Gastrocnemius medialis (tissue), 4 donors: ENCODE results near the gene TADA1. TPM values are rescaled to one million over a fixed set of nuclear protein-coding genes. Genes with fewer than 3 reads are reported as not detected.

Experiments used
- ATAC-seq, 2 donors: fragments of 150-250 bp; one replicate each; pipeline ENCODE4 v1.9.1; 2016
- DNase-seq, 2 donors: peaks; one replicate each; pipeline ENCODE4 v3.0.0-alpha.2; 2019
- H3K27ac ChIP-seq, 4 donors: fragments of 200-600 bp; sonication (generic); 1 replicate in 1 of 4; 2 replicates in 3 of 4; pipeline ENCODE4 v1.5.1; 2016 to 2018; ENCODE audit warnings: mild to moderate bottlenecking in 2 of 4, moderate library complexity in 1 of 4
- H3K27me3 ChIP-seq, 3 donors: fragments of 200-600 bp; sonication (generic) in 2 of 3; 1 replicate in 1 of 3; 2 replicates in 2 of 3; pipeline versions ENCODE4 v1.5.1 to v1.6.0; 2016 to 2019; ENCODE audit warnings: mild to moderate bottlenecking in 1 of 3, moderate library complexity in 1 of 3
- H3K36me3 ChIP-seq, 2 donors: fragments of 200-600 bp; sonication (generic) in 1 of 2; one replicate each; pipeline ENCODE4 v1.5.1; 2017 to 2018
- H3K4me1 ChIP-seq, 2 donors: fragments of 200-600 bp; sonication (generic) in 1 of 2; one replicate each; pipeline ENCODE4 v1.5.1; 2016 to 2017; ENCODE audit warnings: mild to moderate bottlenecking in 2 of 2
- H3K4me3 ChIP-seq, 4 donors: fragments of 200-600 bp; sonication (generic) in 3 of 4; 1 replicate in 1 of 4; 2 replicates in 3 of 4; pipeline ENCODE4 v1.5.1; 2016 to 2019; ENCODE audit warnings: mild to moderate bottlenecking in 2 of 4
- H3K9me3 ChIP-seq, 3 donors: fragments of 200-600 bp; sonication (generic) in 2 of 3; 1 replicate in 1 of 3; 2 replicates in 2 of 3; pipeline ENCODE4 v1.5.1; 2016 to 2019
- POLR2A ChIP-seq, 2 donors: fragments of 450-650 bp; IDR thresholded peaks; one replicate each; pipeline ENCODE4 v1.6.1; 2017; ENCODE audit warnings: antibody characterized with exemption in 2 of 2, mild to moderate bottlenecking in 2 of 2, moderate library complexity in 2 of 2
- in situ Hi-C, 4 donors: fragments of 200-750 bp; cut with MboI; loops; one replicate each; pipeline versions ENCODE4 v1.15.0 to v1.8.0; 2017; ENCODE audit warnings: low sequenced_read_pairs in 4 of 4
- intact Hi-C: fragments of 100-400 bp; cut with DNase I; formaldehyde crosslinking; loops from one replicate; pipeline ENCODE4 v1.15.1; 2023; ENCODE audit warnings: low total_unique reads
- total RNA-seq, 4 donors: library from RNA; depleted of rRNA; stranded (reverse); fragments of >200 nt; gene quantifications; one replicate each; pipeline versions ENCODE4 v1.1.0 to v1.2.3, GENCODE V29; 2016
- TF ChIP-seq, protein P1 (sequence below), 5 experiments: fragments of 450-650 bp in 3 of 5; fragments of 200-600 bp in 2 of 5; sonication (generic) in 2 of 5; IDR thresholded peaks in 4 of 5; conservative IDR thresholded peaks in 1 of 5; 1 replicate in 4 of 5; 2 replicates in 1 of 5; pipeline ENCODE4 v1.5.1; 2016 to 2019; ENCODE audit warnings: antibody characterized with exemption in 5 of 5, mild to moderate bottlenecking in 3 of 5, moderate library complexity in 3 of 5

The TADA1 gene
- total RNA-seq, 4 donors from 2014 or later: 8.7 to 11.8 (median 10.0) TPM

DNA sequence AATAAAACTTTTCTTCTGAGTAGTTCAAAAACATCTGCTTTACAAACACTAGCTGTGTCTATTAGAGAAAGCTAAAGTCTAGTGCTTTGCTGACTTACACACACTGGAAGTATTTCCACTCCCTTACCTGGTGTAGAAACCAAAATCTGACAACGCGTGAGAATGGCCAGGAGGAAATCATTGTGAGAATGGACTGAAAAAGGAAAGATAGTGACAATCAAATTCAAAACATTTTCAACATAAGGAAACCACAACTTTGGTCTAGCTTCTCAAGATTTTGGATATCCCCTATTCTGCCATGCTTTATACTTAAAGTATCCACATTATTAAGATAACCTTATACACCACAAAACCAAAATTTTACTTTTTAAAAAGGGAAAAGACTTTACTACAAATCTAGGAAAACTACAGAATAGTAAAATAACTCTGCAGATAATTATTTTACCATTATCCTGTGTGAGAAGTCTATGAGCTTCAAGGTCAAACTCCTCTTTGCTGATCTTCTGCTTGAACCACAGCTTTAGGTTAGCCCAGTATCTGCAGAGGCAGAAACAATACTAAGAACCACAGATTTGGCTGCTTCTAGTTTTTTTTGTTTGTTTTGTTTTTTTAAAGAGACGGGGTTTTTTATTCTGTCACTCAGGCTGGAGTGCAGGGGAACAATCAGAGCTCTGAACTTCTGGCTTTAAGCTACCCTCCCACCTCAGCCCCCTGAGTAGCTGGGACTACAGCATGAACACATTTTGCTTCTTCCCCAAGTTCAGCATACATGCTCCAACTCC lies 6.6 kb downstream of the TADA1 start:
- H3K4me3 ChIP-seq: no peak overlapping the region

DNA sequence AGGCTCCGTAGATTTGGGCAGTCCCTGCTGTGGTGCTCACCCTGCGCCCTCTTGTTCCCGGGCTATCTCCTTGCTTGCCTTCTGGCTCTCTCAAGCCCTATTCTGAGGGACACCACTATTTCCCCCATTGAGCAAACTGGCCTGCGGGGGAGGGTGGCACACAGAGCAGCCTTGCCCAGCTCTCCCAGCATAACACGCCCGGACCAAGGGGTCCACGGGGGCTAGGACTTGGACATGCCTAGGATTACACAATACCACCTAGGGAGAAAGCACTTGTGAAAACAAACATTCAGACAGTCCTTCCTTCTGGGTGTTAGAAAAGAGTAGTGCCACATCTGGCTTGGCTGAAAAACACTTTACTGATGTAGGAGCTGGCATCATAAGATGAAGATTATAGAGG lies 7.4 kb downstream of the TADA1 start:
- peaks cover 2 to 10% of the 10 kb centered on the region in 2 donors for H3K4me1 ChIP-seq
- H3K27me3 ChIP-seq: no peaks in the 10 kb centered on the region
- DNase-seq: no peak
- H3K9me3 ChIP-seq: no peaks in the 10 kb centered on the region
- intact Hi-C loops (no loop called here), in situ Hi-C loops (no loop called here)
- no peak overlapping the region for H3K4me3 ChIP-seq
- ATAC-seq: no peak
- no peak overlapping the region for H3K27ac ChIP-seq
- H3K36me3 ChIP-seq: peaks cover 0 to 34% of the 10 kb centered on the region in 2 donors
- TF ChIP-seq POLR2A (IDR thresholded peaks at IDR 0.05): no peak
- TF ChIP-seq, protein P1, sequence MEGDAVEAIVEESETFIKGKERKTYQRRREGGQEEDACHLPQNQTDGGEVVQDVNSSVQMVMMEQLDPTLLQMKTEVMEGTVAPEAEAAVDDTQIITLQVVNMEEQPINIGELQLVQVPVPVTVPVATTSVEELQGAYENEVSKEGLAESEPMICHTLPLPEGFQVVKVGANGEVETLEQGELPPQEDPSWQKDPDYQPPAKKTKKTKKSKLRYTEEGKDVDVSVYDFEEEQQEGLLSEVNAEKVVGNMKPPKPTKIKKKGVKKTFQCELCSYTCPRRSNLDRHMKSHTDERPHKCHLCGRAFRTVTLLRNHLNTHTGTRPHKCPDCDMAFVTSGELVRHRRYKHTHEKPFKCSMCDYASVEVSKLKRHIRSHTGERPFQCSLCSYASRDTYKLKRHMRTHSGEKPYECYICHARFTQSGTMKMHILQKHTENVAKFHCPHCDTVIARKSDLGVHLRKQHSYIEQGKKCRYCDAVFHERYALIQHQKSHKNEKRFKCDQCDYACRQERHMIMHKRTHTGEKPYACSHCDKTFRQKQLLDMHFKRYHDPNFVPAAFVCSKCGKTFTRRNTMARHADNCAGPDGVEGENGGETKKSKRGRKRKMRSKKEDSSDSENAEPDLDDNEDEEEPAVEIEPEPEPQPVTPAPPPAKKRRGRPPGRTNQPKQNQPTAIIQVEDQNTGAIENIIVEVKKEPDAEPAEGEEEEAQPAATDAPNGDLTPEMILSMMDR (IDR thresholded peaks at IDR 0.05 in 4 of 5, conservative IDR thresholded peaks at IDR 0.05 in 1 of 5): no peak

More for the DNA sequence above, 6.6 kb downstream of the TADA1 start:
- Histone ChIP-seq H3K27me3 (no peaks in the 10 kb centered on the region), H3K4me1 (peaks cover 3 to 18% of the 10 kb centered on the region in 2 donors), H3K27ac (no peak overlapping the region), H3K9me3 (no peaks in the 10 kb centered on the region), H3K36me3 (peaks cover 0 to 25% of the 10 kb centered on the region in 2 donors)
- DNase-seq: no peak
- in situ Hi-C loops (loop anchor here in 1 of 4 donors (5.0 kb wide), 1 partner anchor 32 kb away; the partner anchor contains the start of gene POGK), intact Hi-C loops (no loop called here)
- TF ChIP-seq, protein P1 (IDR thresholded peaks at IDR 0.05 in 4 of 5, conservative IDR thresholded peaks at IDR 0.05 in 1 of 5): no peak
- no peak for TF ChIP-seq POLR2A (IDR thresholded peaks at IDR 0.05)
- ATAC-seq: no peak

DNA sequence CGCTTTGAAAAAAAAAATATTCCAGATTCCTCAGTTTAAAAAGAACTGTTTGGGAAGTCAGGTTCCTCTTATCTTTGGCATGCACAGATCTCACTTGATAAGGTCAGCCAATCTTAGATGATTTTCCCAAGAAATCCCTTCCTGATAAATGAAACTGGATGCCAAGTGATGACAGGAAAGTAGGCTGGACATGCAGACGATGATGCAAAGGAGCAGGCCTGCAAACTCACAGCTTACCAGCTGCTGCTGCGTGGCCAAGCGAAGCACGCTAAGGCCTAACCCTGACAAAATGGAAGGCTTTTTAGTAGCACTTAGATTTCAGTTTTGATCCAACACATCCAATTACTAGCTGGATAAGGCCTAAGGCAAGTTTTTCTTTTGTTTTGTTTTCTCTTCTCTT lies 10.1 kb downstream of the TADA1 start:
- no peak overlapping the region for H3K4me3 ChIP-seq
- H3K27ac ChIP-seq: no peak overlapping the region
- H3K36me3 ChIP-seq: peaks cover 0 to 59% of the 10 kb centered on the region in 2 donors
- TF ChIP-seq, protein P1 (IDR thresholded peaks at IDR 0.05 in 4 of 5, conservative IDR thresholded peaks at IDR 0.05 in 1 of 5): no peak
- no peak for TF ChIP-seq POLR2A (IDR thresholded peaks at IDR 0.05)
- intact Hi-C loops: no loop called here
- ATAC-seq (no peak), DNase-seq (no peak)
- H3K4me1 ChIP-seq: peaks cover 0 to 1% of the 10 kb centered on the region in 2 donors
- no peaks in the 10 kb centered on the region for H3K27me3 ChIP-seq
- in situ Hi-C loops: no loop called here
- no peaks in the 10 kb centered on the region for H3K9me3 ChIP-seq

DNA sequence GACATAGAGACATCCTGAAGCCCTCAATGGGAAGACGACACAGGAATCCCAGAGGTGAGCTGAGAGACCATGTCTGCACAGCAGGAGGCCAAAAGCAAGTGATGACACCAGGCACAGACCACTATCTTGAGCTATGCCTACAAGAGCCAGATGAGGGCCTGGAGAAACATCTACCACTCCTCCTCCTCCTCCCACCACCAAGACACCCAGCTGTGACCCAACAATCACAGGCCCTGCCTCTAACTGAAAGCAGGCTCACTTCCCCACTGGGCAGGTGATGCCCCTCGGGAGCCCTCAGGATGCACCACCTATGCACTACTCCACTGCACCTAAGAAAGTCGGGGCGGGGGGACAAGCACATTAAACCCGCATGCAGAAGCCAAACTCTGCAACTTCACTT lies 16.5 kb downstream of the TADA1 start:
- no peaks in the 10 kb centered on the region for H3K4me1 ChIP-seq
- no peak overlapping the region for H3K27ac ChIP-seq
- no peak overlapping the region for H3K4me3 ChIP-seq
- TF ChIP-seq, protein P1 (IDR thresholded peaks at IDR 0.05 in 4 of 5, conservative IDR thresholded peaks at IDR 0.05 in 1 of 5): no peak
- TF ChIP-seq POLR2A (IDR thresholded peaks at IDR 0.05): no peak
- no peaks in the 10 kb centered on the region for H3K9me3 ChIP-seq
- H3K36me3 ChIP-seq: peaks cover 0 to 84% of the 10 kb centered on the region in 2 donors
- in situ Hi-C loops (no loop called here), intact Hi-C loops (no loop called here)
- ATAC-seq (no peak), DNase-seq (no peak)
- no peaks in the 10 kb centered on the region for H3K27me3 ChIP-seq
